Liver (tissue), 9 donors: Measurements from ENCODE around the gene YBEY. TPM values are rescaled to one million over a fixed set of nuclear protein-coding genes. Genes with fewer than 3 reads are reported as not detected.
"Not testable (repeated sequence)": the region's sequence is repeated elsewhere in the genome, so short reads cannot be mapped to it uniquely, and the experiment has no call there.

Experiments
- DNase-seq: peaks from one replicate; pipeline ENCODE4 v3.0.0-alpha.2; 2017; ENCODE audit warnings: low spot score
- H3K27ac ChIP-seq, 2 donors: one replicate each; pipeline ENCODE4 v1.7.0; 2013; ENCODE audit warnings: inconsistent platforms in 2 of 2, low read length in 2 of 2, control low read depth in 1 of 2, low read depth in 1 of 2, mild to moderate bottlenecking in 1 of 2
- H3K27me3 ChIP-seq, 4 donors: one replicate each; pipeline versions ENCODE4 v1.6.1 to v1.7.0; 2013; ENCODE audit warnings: low read length in 3 of 4, inconsistent platforms in 1 of 4, mild to moderate bottlenecking in 1 of 4, moderate library complexity in 1 of 4; ENCODE audit not compliant: control insufficient read depth in 4 of 4, insufficient read depth in 4 of 4
- H3K36me3 ChIP-seq, 4 donors: one replicate each; pipeline versions ENCODE4 v1.6.1 to v1.7.0; 2013; ENCODE audit warnings: low read length in 3 of 4, mild to moderate bottlenecking in 3 of 4, low read depth in 1 of 4, moderate library complexity in 1 of 4; ENCODE audit not compliant: control insufficient read depth in 4 of 4, insufficient read depth in 3 of 4
- H3K4me1 ChIP-seq, 4 donors: one replicate each; pipeline versions ENCODE4 v1.6.1 to v1.7.0; 2013; ENCODE audit warnings: low read length in 3 of 4, mild to moderate bottlenecking in 3 of 4, moderate library complexity in 1 of 4; ENCODE audit not compliant: control insufficient read depth in 4 of 4, insufficient read depth in 4 of 4
- H3K4me3 ChIP-seq, 3 donors: one replicate each; pipeline versions ENCODE4 v1.6.1 to v1.7.0; 2013; ENCODE audit warnings: low read length in 3 of 3, control low read depth in 1 of 3, low read depth in 1 of 3, mild to moderate bottlenecking in 1 of 3
- H3K9ac ChIP-seq, 2 donors: one replicate each; pipeline ENCODE4 v1.7.0; 2013; ENCODE audit warnings: low read length in 2 of 2, mild to moderate bottlenecking in 2 of 2, moderate library complexity in 2 of 2, control low read depth in 1 of 2, low read depth in 1 of 2
- H3K9me3 ChIP-seq, 4 donors: one replicate each; pipeline versions ENCODE4 v1.6.1 to v1.7.0; 2013; ENCODE audit warnings: low read length in 3 of 4; ENCODE audit not compliant: control insufficient read depth in 4 of 4
- EGR1 ChIP-seq, 2 donors: IDR thresholded peaks; 2 replicates each; pipeline ENCODE4 v1.6.1; 2016 to 2018; ENCODE audit warnings: antibody characterized with exemption in 2 of 2, low read depth in 2 of 2
- FOXA1 ChIP-seq: IDR thresholded peaks from 2 replicates; pipeline ENCODE4 v1.6.1; 2016; ENCODE audit warnings: antibody characterized with exemption
- GABPA ChIP-seq, 2 donors: IDR thresholded peaks in 1 of 2; conservative IDR thresholded peaks in 1 of 2; 2 replicates each; pipeline ENCODE4 v1.6.1; 2016; ENCODE audit warnings: antibody characterized with exemption in 2 of 2, mild to moderate bottlenecking in 1 of 2, moderate library complexity in 1 of 2
- HNF4G ChIP-seq: IDR thresholded peaks from 2 replicates; pipeline ENCODE4 v1.6.1; 2016; ENCODE audit warnings: antibody characterized with exemption
- JUND ChIP-seq, 2 donors: IDR thresholded peaks; 2 replicates each; pipeline ENCODE4 v1.6.1; 2016; ENCODE audit warnings: antibody characterized with exemption in 2 of 2
- RXRA ChIP-seq, 2 donors: IDR thresholded peaks; 2 replicates each; pipeline ENCODE4 v1.6.1; 2017 to 2018; ENCODE audit warnings: antibody characterized with exemption in 2 of 2, mild to moderate bottlenecking in 1 of 2
- SP1 ChIP-seq: IDR thresholded peaks from 2 replicates; pipeline ENCODE4 v1.6.1; 2018; ENCODE audit warnings: antibody characterized with exemption, mild to moderate bottlenecking
- YY1 ChIP-seq: IDR thresholded peaks from 2 replicates; pipeline ENCODE4 v1.6.1; 2016; ENCODE audit warnings: antibody characterized with exemption, mild to moderate bottlenecking
- WGBS: extraction: QIAGEN DNeasy Blood & Tissue Kit; methylation state at CpG from one replicate; pipeline ENCODE4 v1.1.7; 2013; 5-methylcytosine and 5-hydroxymethylcytosine counted together
- polyA plus RNA-seq, 2 donors: library from polyadenylated mRNA; stranded (reverse) in 1 of 2; unstranded in 1 of 2; fragments of 200-250 nt in 1 of 2; fragments of >200 nt in 1 of 2; fragmentation: Nextera tagmentation in 1 of 2; extraction: Ambion mirVana in 1 of 2; gene quantifications; one replicate each; pipeline versions ENCODE4 v1.2.1 to v1.2.3, GENCODE V29; 2013 to 2015
- total RNA-seq, 2 donors: library from RNA; depleted of rRNA; stranded (reverse); fragments of >200 nt; gene quantifications; one replicate each; pipeline ENCODE4 v1.2.3, GENCODE V29; 2014
- TF ChIP-seq, protein P1 (sequence below): IDR thresholded peaks from 2 replicates; pipeline ENCODE4 v1.6.1; 2016; ENCODE audit warnings: antibody characterized with exemption
- TF ChIP-seq, protein P2 (sequence below): IDR thresholded peaks from 2 replicates; pipeline ENCODE4 v1.6.1; 2016; ENCODE audit warnings: antibody characterized with exemption, mild to moderate bottlenecking
- TF ChIP-seq, protein P3 (sequence below): fragments of 150-350 bp; IDR thresholded peaks from 2 replicates; pipeline ENCODE4 v1.5.1; 2017; ENCODE audit warnings: improper control_type of control experiment, low read depth, low read length; ENCODE audit not compliant: missing input control
- TF ChIP-seq, protein P4 (sequence below): IDR thresholded peaks from 2 replicates; pipeline ENCODE4 v1.6.1; 2016; ENCODE audit warnings: antibody characterized with exemption
- donor health status: healthy.
- donor health status: healthy.
- donor health status: healthy.
- donor health status: healthy.
- donor health status: healthy.

The YBEY gene
- total and polyA plus RNA-seq, 4 donors, result 6.3 to 11.8 (median 10.0) TPM

DNA sequence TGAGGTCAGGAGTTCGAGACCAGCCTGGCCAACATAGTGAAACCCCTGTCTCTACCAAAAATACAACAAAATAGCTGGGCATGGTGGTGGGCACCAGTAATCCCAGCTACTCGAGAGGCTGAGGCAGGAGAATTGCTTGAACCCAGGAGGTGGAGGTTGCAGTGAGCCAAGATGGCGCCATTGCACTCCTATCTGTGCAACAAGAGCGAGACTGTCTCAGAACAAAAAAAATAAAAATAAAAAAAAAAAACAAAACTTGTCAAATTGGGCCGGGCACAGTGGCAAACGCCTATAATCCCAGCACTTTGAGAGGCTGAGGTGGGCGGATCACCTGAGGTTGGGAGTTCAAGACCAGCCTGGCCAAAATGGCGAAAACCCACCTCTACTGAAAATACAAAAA, 24.1 kb downstream of the YBEY start:
- not testable (repeated sequence) for H3K36me3 ChIP-seq, H3K9ac ChIP-seq, H3K4me1 ChIP-seq, H3K27me3 ChIP-seq, H3K9me3 ChIP-seq, H3K4me3 ChIP-seq, DNase-seq, H3K27ac ChIP-seq
- 97% methylated on average over 8 of the region's 8 CpGs for WGBS

DNA sequence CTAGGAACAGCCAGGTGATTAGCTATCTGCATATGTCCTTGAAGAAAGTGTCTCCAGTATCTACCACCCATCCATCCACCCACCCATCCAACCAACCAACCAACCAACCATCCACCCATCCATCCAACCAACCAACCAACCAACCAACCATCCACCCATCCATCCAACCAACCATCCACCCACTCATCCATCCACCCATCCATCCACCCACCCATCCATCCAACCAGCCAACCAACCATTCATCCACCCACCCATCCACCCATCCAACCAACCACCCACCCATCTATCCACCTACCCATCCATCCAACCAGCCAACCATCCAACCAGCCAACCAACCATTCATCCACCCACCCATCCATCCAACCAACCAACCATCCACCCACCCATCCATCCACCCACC, 25.4 kb downstream of the YBEY start:
- Histone ChIP-seq H3K9me3 (no peaks in the 10 kb centered on the region), H3K27me3 (no peaks in the 10 kb centered on the region), H3K4me3 (no peak overlapping the region), H3K36me3 (no peaks in the 10 kb centered on the region), H3K27ac (no peak overlapping the region), H3K4me1 (no peaks in the 10 kb centered on the region), H3K9ac (no peak overlapping the region)
- TF ChIP-seq SP1 (no peak), YY1 (no peak), FOXA1 (no peak), HNF4G (no peak), RXRA (IDR thresholded peaks at IDR 0.05) (no peak), EGR1 (IDR thresholded peaks at IDR 0.05; ENCODE audit: low read depth in 2 of 2) (no peak), GABPA (IDR thresholded peaks at IDR 0.05 in 1 of 2, conservative IDR thresholded peaks at IDR 0.05 in 1 of 2) (no peak), JUND (IDR thresholded peaks at IDR 0.05) (no peak)
- TF ChIP-seq, protein P1, sequence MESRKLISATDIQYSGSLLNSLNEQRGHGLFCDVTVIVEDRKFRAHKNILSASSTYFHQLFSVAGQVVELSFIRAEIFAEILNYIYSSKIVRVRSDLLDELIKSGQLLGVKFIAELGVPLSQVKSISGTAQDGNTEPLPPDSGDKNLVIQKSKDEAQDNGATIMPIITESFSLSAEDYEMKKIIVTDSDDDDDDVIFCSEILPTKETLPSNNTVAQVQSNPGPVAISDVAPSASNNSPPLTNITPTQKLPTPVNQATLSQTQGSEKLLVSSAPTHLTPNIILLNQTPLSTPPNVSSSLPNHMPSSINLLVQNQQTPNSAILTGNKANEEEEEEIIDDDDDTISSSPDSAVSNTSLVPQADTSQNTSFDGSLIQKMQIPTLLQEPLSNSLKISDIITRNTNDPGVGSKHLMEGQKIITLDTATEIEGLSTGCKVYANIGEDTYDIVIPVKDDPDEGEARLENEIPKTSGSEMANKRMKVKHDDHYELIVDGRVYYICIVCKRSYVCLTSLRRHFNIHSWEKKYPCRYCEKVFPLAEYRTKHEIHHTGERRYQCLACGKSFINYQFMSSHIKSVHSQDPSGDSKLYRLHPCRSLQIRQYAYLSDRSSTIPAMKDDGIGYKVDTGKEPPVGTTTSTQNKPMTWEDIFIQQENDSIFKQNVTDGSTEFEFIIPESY, result no peak
- TF ChIP-seq, protein P2, sequence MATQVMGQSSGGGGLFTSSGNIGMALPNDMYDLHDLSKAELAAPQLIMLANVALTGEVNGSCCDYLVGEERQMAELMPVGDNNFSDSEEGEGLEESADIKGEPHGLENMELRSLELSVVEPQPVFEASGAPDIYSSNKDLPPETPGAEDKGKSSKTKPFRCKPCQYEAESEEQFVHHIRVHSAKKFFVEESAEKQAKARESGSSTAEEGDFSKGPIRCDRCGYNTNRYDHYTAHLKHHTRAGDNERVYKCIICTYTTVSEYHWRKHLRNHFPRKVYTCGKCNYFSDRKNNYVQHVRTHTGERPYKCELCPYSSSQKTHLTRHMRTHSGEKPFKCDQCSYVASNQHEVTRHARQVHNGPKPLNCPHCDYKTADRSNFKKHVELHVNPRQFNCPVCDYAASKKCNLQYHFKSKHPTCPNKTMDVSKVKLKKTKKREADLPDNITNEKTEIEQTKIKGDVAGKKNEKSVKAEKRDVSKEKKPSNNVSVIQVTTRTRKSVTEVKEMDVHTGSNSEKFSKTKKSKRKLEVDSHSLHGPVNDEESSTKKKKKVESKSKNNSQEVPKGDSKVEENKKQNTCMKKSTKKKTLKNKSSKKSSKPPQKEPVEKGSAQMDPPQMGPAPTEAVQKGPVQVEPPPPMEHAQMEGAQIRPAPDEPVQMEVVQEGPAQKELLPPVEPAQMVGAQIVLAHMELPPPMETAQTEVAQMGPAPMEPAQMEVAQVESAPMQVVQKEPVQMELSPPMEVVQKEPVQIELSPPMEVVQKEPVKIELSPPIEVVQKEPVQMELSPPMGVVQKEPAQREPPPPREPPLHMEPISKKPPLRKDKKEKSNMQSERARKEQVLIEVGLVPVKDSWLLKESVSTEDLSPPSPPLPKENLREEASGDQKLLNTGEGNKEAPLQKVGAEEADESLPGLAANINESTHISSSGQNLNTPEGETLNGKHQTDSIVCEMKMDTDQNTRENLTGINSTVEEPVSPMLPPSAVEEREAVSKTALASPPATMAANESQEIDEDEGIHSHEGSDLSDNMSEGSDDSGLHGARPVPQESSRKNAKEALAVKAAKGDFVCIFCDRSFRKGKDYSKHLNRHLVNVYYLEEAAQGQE, result no peak
- TF ChIP-seq, protein P3, sequence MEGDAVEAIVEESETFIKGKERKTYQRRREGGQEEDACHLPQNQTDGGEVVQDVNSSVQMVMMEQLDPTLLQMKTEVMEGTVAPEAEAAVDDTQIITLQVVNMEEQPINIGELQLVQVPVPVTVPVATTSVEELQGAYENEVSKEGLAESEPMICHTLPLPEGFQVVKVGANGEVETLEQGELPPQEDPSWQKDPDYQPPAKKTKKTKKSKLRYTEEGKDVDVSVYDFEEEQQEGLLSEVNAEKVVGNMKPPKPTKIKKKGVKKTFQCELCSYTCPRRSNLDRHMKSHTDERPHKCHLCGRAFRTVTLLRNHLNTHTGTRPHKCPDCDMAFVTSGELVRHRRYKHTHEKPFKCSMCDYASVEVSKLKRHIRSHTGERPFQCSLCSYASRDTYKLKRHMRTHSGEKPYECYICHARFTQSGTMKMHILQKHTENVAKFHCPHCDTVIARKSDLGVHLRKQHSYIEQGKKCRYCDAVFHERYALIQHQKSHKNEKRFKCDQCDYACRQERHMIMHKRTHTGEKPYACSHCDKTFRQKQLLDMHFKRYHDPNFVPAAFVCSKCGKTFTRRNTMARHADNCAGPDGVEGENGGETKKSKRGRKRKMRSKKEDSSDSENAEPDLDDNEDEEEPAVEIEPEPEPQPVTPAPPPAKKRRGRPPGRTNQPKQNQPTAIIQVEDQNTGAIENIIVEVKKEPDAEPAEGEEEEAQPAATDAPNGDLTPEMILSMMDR, result no peak
- TF ChIP-seq, protein P4, sequence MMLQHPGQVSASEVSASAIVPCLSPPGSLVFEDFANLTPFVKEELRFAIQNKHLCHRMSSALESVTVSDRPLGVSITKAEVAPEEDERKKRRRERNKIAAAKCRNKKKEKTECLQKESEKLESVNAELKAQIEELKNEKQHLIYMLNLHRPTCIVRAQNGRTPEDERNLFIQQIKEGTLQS, result no peak
- DNase-seq, result no peak
